Trophoblast cell (in vitro differentiated cells and primary cell): ENCODE data around the gene DNAH17.

ENCODE experiments used
- DNase-seq, 2 donors: peaks; one replicate each; pipeline ENCODE4 v3.0.0-alpha.2; 2016
- H2AFZ ChIP-seq: 2 replicates; pipeline ENCODE4 v1.6.1; 2013; ENCODE audit warnings: low read length, moderate library complexity, mild to moderate bottlenecking; ENCODE audit not compliant: insufficient read depth, poor library complexity
- H2AK5ac ChIP-seq: 2 replicates; pipeline ENCODE4 v1.6.1; 2013; ENCODE audit warnings: mild to moderate bottlenecking, low read length
- H2BK120ac ChIP-seq: 2 replicates; pipeline ENCODE4 v1.6.1; 2013; ENCODE audit warnings: low read length, mild to moderate bottlenecking, moderate library complexity; ENCODE audit not compliant: insufficient read depth, poor library complexity
- H2BK12ac ChIP-seq: 2 replicates; pipeline ENCODE4 v1.6.1; 2013; ENCODE audit warnings: mild to moderate bottlenecking, low read length, moderate library complexity
- H2BK5ac ChIP-seq: 2 replicates; pipeline ENCODE4 v1.6.1; 2013; ENCODE audit warnings: low read length, low read depth, moderate library complexity, mild to moderate bottlenecking; ENCODE audit not compliant: poor library complexity
- H3K14ac ChIP-seq: 2 replicates; pipeline ENCODE4 v1.6.1; 2013; ENCODE audit warnings: mild to moderate bottlenecking, low read length
- H3K18ac ChIP-seq: 2 replicates; pipeline ENCODE4 v1.6.1; 2013; ENCODE audit warnings: mild to moderate bottlenecking, low read length
- H3K23ac ChIP-seq: 2 replicates; pipeline ENCODE4 v1.6.1; 2013; ENCODE audit warnings: low read length
- H3K27ac ChIP-seq: 2 replicates; pipeline ENCODE4 v1.5.1; 2013; ENCODE audit warnings: low read depth, mild to moderate bottlenecking, inconsistent platforms, low read length, moderate library complexity
- H3K27me3 ChIP-seq: 2 replicates; pipeline ENCODE4 v1.6.1; 2013; ENCODE audit warnings: inconsistent platforms, mild to moderate bottlenecking, low read length, moderate library complexity; ENCODE audit not compliant: insufficient read depth
- H3K36me3 ChIP-seq, 2 experiments: 1 replicate in 1 of 2; 2 replicates in 1 of 2; pipeline ENCODE4 v1.6.1; 2013; ENCODE audit warnings: low read length in 2 of 2, mild to moderate bottlenecking in 2 of 2, moderate library complexity in 1 of 2; ENCODE audit not compliant: insufficient read depth in 2 of 2, control insufficient read depth in 1 of 2
- H3K4ac ChIP-seq: 2 replicates; pipeline ENCODE4 v1.6.1; 2013; ENCODE audit warnings: low read depth, mild to moderate bottlenecking, low read length, moderate library complexity
- H3K4me1 ChIP-seq, 2 experiments: 1 replicate in 1 of 2; 2 replicates in 1 of 2; pipeline ENCODE4 v1.6.1; 2013; ENCODE audit warnings: low read length in 2 of 2, mild to moderate bottlenecking in 2 of 2, moderate library complexity in 1 of 2; ENCODE audit not compliant: insufficient read depth in 2 of 2, control insufficient read depth in 1 of 2
- H3K4me2 ChIP-seq: 2 replicates; pipeline ENCODE4 v1.6.1; 2013; ENCODE audit warnings: inconsistent platforms, mild to moderate bottlenecking, low read length, moderate library complexity
- H3K4me3 ChIP-seq: 2 replicates; pipeline ENCODE4 v1.5.1; 2013; ENCODE audit warnings: mild to moderate bottlenecking, low read depth, low read length, inconsistent platforms
- H3K79me1 ChIP-seq: one replicate; pipeline ENCODE4 v1.6.1; 2013; ENCODE audit warnings: low read length
- H3K79me2 ChIP-seq: 2 replicates; pipeline ENCODE4 v1.6.1; 2013; ENCODE audit warnings: low read length, mild to moderate bottlenecking; ENCODE audit not compliant: control insufficient read depth, insufficient read depth, poor library complexity
- H3K9ac ChIP-seq: 2 replicates; pipeline ENCODE4 v1.6.1; 2013; ENCODE audit warnings: mild to moderate bottlenecking, low read length
- H3K9me3 ChIP-seq: 2 replicates; pipeline ENCODE4 v1.6.1; 2013; ENCODE audit warnings: low read depth, mild to moderate bottlenecking, control low read depth, inconsistent platforms, low read length; ENCODE audit not compliant: insufficient read depth
- H4K12ac ChIP-seq: 2 replicates; pipeline ENCODE4 v1.6.1; 2013; ENCODE audit warnings: low read depth, mild to moderate bottlenecking, low read length, moderate library complexity
- H4K8ac ChIP-seq: 2 replicates; pipeline ENCODE4 v1.6.1; 2013; ENCODE audit warnings: low read depth, mild to moderate bottlenecking, low read length, moderate library complexity
- H4K91ac ChIP-seq: one replicate; pipeline ENCODE4 v1.6.1; 2013; ENCODE audit warnings: low read depth, mild to moderate bottlenecking, low read length, moderate library complexity
- WGBS: extraction: QIAGEN DNeasy Blood & Tissue Kit; methylation state at CpG from one replicate; pipeline ENCODE4 v1.1.7; 2013; ENCODE audit warnings: missing lambda C conversion rate; ENCODE audit not compliant: insufficient read length, insufficient coverage; ENCODE audit errors: extremely low coverage; 5-methylcytosine and 5-hydroxymethylcytosine counted together

Gene DNAH17

DNA sequence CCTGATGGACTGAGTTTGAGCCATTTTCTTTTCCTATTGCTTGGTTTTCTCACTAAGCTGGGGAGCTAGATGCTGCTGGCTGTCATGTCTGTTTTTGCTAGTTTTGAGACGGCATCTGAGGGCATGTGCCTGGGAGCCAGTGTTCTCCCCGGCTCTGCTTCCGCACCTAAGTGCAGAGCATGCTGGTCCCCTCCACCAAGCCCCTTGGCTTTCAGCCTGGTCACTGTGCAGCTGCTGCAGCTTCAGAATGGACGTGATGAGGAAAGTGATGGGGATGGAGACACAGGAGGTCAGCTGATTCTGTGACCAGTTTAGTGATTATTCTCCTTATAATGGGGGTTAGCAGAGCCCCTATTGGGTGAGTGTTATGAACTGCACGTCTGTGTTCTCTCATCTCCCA, 28.5 kb downstream of the DNAH17 start:
- no peak overlapping the region for H2AFZ ChIP-seq
- no peaks in the 10 kb centered on the region for H3K27me3 ChIP-seq
- no peak overlapping the region for H3K9ac ChIP-seq
- H2BK5ac ChIP-seq = no peak overlapping the region
- no peaks in the 10 kb centered on the region for H3K79me1 ChIP-seq
- no peaks in the 10 kb centered on the region for H3K79me2 ChIP-seq
- peaks cover 2% of the 10 kb centered on the region for H3K9me3 ChIP-seq
- H4K8ac ChIP-seq = no peak overlapping the region
- no peak overlapping the region for H3K4me2 ChIP-seq
- no peak overlapping the region for H2AK5ac ChIP-seq
- WGBS = no CpG with 5 or more reads among the region's 5 CpGs
- H3K18ac ChIP-seq = no peak overlapping the region
- H3K36me3 ChIP-seq = no peaks in the 10 kb centered on the region
- no peak overlapping the region for H3K27ac ChIP-seq
- H3K4ac ChIP-seq = no peak overlapping the region
- H2BK12ac ChIP-seq = no peak overlapping the region
- H3K4me1 ChIP-seq = no peaks in the 10 kb centered on the region
- no peak overlapping the region for H3K14ac ChIP-seq
- H2BK120ac ChIP-seq = no peak overlapping the region
- H3K23ac ChIP-seq = no peak overlapping the region
- H3K4me3 ChIP-seq = no peak overlapping the region
- no peak for DNase-seq
- no peak overlapping the region for H4K91ac ChIP-seq
- H4K12ac ChIP-seq = no peak overlapping the region

DNA sequence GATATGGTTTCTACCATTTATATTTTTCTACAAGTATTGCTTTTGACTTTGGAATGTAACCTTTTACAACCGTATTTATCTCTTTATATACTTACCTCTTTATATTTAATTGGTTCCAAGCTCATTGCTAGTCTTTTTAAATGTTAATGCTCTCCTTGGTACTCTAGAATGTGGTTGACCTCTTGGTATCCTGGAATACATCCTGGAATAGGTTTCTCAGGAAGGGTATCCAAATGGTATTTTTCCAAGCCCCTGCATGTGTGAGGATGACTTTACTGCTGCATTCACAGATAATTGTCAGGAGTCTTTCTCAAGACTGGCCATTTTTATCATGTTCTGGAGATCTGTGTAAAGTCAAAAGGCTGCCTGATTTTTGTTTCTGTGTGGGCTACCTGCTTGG, 30.2 kb downstream of the DNAH17 start:
- Histone ChIP-seq H4K12ac (no peak overlapping the region), H3K4me2 (no peak overlapping the region), H3K4ac (no peak overlapping the region), H2AFZ (no peak overlapping the region), H3K9ac (no peak overlapping the region), H2BK5ac (no peak overlapping the region), H2AK5ac (no peak overlapping the region), H3K79me2 (no peaks in the 10 kb centered on the region), H3K18ac (no peak overlapping the region), H2BK12ac (no peak overlapping the region), H3K4me1 (no peaks in the 10 kb centered on the region), H3K4me3 (no peak overlapping the region), H2BK120ac (no peak overlapping the region), H3K14ac (no peak overlapping the region), H3K36me3 (no peaks in the 10 kb centered on the region), H3K27me3 (no peaks in the 10 kb centered on the region), H4K8ac (no peak overlapping the region), H3K79me1 (no peaks in the 10 kb centered on the region), H4K91ac (no peak overlapping the region), H3K27ac (no peak overlapping the region), H3K23ac (no peak overlapping the region), H3K9me3 (peaks cover 2% of the 10 kb centered on the region)
- no peak for DNase-seq
- WGBS = no CpG with 5 or more reads among the region's 1 CpG

DNA sequence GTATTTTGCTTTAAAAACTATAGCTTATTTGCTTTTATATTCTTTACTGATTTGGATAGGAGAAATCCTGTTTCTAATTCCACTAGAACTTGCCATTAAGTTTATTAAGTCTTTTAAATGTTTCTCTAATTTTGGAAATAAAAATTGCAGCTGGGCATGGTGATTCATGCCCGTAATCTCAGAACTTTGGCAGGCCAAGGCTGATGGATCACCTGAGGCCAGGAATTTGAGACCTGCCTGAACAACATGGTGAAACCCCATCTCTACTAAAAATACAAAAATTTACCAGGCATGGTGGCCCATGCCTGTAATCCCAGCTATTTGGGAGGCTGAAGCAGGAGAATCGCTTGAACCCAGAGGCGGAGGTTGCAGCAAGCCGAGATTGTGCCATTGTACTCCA, 30.7 kb downstream of the DNAH17 start:
- Histone ChIP-seq H3K79me2 (no peaks in the 10 kb centered on the region), H2AK5ac (no peak overlapping the region), H3K4me1 (no peaks in the 10 kb centered on the region), H4K12ac (no peak overlapping the region), H2BK12ac (no peak overlapping the region), H3K14ac (no peak overlapping the region), H3K18ac (no peak overlapping the region), H2BK5ac (no peak overlapping the region), H3K4me3 (no peak overlapping the region), H3K4ac (no peak overlapping the region), H4K8ac (no peak overlapping the region), H3K23ac (no peak overlapping the region), H3K27me3 (no peaks in the 10 kb centered on the region), H3K79me1 (no peaks in the 10 kb centered on the region), H3K9me3 (peaks cover 2% of the 10 kb centered on the region), H3K27ac (no peak overlapping the region), H4K91ac (no peak overlapping the region), H3K9ac (no peak overlapping the region), H2BK120ac (no peak overlapping the region), H3K36me3 (no peaks in the 10 kb centered on the region), H3K4me2 (no peak overlapping the region), H2AFZ (no peak overlapping the region)
- DNase-seq = no peak
- WGBS = no CpG with 5 or more reads among the region's 4 CpGs

DNA sequence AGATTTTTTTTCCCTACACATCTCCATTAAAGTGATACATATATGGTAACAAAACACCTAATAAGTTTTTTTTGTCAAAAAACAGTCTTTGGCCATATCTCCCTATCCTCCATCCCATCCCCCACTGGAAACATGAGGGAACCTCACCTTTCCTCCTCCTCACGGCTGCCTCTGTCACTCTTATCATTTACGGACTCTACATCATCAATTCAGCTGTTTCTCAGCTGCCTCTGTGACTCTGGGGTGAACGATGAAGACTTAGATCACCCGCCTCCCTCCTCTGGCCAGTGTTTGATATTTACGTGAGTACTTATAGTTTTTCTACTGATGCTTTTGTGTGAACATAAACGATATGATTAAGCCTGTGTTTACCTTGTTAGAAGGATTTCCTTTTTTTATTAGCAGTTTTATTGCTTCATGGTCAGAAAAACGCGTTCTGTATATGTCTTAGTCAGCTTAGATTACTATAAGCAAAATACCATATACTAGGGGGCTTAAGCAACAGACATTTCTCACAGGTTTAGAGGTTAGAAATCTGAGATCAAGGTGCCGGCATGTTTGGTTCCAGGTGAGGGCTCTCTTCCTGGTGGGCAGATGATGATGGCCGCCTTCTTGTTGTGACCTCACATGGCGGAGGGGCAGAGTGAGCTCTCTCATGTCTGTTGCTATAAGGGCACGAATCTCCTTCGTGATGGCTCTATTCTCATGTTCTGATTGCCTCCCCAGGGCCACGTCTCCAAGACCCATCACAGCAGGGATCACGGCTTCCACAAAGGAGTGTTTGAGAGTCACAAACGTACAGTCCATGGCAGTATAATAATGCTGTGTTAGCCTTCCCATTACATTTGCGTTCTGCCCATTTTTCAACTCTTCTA, 32.1 kb downstream of the DNAH17 start:
- H3K4me1 ChIP-seq = no peaks in the 10 kb centered on the region
- no peak overlapping the region for H3K4ac ChIP-seq
- H3K9ac ChIP-seq = no peak overlapping the region
- H3K27me3 ChIP-seq = no peaks in the 10 kb centered on the region
- H3K9me3 ChIP-seq = peaks cover 2% of the 10 kb centered on the region
- no peak overlapping the region for H3K27ac ChIP-seq
- DNase-seq = no peak
- H3K23ac ChIP-seq = no peak overlapping the region
- WGBS = no CpG with 5 or more reads among the region's 17 CpGs
- no peak overlapping the region for H4K12ac ChIP-seq
- no peaks in the 10 kb centered on the region for H3K36me3 ChIP-seq
- no peaks in the 10 kb centered on the region for H3K79me2 ChIP-seq
- no peak overlapping the region for H3K14ac ChIP-seq
- no peak overlapping the region for H2BK5ac ChIP-seq
- no peak overlapping the region for H4K91ac ChIP-seq
- no peak overlapping the region for H3K4me3 ChIP-seq
- H4K8ac ChIP-seq = no peak overlapping the region
- no peak overlapping the region for H3K4me2 ChIP-seq
- no peaks in the 10 kb centered on the region for H3K79me1 ChIP-seq
- H3K18ac ChIP-seq = no peak overlapping the region
- H2AK5ac ChIP-seq = no peak overlapping the region
- H2BK12ac ChIP-seq = no peak overlapping the region
- H2AFZ ChIP-seq = no peak overlapping the region
- H2BK120ac ChIP-seq = no peak overlapping the region
